ENCODE measurements around the gene MPST.
"Not testable (repeated sequence)": the region's sequence is repeated elsewhere in the genome, so short reads cannot be mapped to it uniquely, and the experiment has no call there.

Gene MPST

DNA sequence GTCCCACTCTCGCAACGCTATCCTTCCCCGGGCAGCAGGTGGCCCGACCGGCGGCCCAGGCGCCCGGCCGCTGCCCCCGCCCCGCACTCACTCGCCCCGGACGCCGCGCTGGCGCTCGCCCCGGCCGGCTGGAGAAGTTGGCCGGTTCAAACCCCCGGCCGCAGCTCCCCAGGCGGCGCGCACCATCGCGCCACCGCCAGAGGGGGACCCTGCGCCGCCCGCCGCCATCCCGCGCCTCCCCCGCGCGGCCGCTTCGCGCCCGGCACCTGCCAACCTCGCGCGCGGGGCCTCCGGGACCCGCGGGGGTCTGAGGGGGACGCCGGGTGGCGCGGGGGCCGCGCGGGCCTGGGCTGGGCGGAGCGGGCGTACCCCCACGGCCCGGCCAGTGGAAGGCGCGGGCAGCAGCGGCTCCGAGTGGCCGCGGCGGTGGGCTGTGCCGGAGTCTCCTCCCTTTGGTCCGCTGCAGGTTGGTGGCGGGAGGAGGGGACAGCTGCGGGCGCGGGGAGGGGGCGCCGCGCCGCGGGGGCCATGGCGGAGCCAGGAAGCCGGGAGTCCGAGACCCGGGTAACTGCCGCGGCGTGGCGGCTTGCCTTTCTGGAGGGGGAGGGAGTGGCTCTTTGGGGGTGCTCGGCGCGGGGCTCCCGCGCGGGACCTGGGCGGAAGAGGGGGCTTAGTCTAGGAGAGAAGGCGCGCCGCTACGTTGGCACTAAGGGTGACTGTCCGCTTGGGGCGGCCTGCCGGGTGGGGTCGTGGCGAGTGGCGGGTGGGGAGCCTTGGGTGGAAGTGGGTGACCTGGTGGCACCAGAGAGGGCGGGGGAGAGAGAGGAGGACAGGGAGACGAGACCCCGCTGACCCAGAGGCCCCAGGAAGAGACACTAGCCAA is at the start of gene MPST, which contains the start of gene TST:
Gene MPST (plus strand): TSS at position 434 of the 883 bp plus-strand sequence. CDS start 95 bp downstream, at position 529.
Gene TST (minus strand): TSS at position 139 of the 883 bp plus-strand sequence. CDS start 715 bp downstream, outside the sequence.
- DNase-seq: no peak

GRCh38 chr22:36971341-36972125 is 48.0 kb upstream of the MPST start:
- DNase-seq: no peak

- no peak for DNase-seq
These were observed 42.9 kb upstream of the MPST start for GRCh38 chr22:36976606-36977005.

GRCh38 chr22:36977401-36977861 is 42.1 kb upstream of the MPST start:
- no peak for DNase-seq

DNA sequence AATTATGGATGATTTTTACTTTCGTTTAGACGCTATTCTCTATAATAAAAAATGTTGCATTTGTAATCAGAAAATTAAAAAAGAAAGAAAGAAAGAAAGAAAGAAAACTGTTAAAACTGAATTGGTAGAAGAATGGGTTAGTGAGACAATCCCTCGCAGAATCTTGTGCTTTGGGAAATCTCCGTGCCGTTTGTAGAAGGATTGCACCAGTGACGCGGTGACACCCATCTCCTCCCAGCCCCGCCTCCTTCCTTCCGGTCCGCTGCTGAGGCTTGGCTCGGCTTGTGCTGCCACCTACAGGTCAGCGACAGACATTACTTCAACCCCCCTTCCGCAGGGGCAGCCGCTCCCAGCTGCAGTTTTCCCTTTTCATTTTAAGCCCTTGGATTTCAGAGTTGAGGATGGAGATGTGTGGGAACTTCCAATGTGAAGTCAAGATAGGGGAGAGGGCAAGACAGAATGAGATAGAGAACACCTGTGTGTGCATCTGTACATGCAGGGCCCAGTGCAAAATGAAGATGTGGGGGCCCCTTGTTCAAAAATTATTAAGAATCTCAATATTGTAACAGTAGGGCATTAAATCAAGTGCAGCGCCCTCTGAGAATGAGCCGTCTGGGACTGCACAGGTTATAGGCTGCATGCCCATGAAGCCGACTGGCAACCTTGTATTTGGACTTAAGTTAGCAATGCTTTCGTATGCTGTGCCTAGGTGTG is 41.4 kb upstream of the MPST start:
- peak; percentile 56 for DNase-seq

DNA sequence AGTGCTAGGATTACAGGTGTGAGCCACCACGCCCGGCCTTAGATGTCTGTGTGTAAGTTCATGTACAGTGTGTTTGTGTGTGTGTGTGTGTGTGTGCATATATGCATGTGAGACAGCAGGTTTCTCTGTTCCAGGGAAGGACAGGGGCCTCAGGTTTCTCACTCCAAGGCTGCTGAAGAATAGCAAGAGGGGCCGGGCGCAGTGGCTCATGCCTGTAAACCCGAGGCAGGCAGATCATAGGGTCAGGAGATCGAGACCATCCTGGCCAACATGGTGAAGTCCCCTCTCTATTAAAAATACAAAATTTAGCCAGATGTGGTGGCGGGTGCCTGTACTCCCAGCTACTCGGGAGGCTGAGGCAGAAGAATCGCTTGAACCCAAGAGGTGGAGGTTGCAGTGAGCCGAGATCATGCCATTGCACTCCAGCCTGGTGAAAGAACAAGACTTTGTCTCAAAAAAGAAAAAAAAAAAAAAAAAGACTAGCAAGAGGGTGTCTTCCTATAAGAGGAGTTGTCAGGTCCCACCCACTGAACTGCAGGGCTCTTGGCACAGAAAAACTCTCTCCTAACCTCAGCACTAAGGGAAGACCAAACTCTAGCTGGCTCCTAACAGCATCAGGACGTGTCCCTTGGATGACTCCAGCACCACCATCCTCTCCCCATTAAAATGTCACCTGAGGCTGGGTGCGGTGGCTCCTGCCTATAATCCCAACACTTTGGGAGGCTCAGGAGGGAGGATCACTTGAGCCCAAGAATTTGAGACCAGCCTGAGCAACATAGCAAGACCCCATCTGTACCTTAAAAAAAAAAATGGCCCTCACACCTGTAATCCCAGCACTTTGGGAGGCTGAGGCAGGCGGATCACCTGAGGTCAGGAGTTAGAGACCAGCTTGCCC is 40.3 kb upstream of the MPST start:
- no peak for DNase-seq

GRCh38 chr22:36981247-36981775 is 38.2 kb upstream of the MPST start:
- DNase-seq: no peak

DNA sequence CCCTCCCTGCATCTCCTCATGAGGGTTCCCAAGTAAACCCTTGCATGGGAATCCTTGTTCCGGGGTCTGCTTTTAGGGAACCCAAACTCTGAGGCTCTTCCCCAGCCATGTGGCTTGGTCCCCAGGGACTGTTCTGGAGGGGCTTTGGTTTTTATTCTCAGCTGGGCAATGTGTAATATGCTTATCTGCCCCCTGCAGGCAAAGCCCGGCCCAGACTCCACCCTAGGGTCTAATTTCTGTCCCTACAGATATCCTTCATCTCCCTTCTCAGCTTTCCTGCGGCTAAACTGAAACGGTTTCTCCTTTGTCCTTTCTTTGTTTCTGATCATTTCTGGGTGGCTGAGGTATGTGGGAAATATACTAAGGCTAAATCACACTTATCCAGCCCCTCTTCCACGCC is 37.4 kb upstream of the MPST start:
- DNase-seq: no peak

DNA sequence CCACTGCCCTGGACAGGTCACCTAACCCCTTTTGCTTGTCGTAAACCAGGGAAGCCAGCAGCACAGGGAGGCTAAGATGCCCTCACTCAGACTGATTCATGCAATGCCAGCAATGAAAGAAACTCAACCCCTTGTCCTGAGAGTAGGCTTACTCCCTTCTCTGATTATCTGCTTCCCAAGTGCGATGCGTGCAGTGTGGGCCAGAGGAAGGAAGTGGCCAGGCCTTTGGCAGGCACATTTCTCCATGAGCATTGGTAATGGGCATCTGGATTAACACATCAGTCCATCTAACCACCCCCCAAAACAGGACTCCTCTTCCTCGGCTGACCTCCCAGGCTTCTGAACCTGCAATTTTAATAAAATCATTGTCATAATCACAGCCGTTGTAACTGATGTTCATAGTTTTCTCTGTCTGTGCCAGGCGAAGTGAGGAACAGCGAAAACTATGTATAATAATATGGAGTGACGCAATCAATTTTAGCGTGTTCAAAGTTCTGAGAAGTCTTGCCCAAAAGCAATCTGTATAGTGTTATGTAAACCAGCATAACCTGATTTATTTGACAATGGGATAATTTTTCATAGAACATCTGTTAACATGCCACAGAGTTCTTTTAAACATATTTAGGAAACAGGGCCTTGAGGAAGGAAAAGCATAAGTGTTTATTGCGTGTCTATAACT is 34.2 kb upstream of the MPST start:
- DNase-seq: no peak

GRCh38 chr22:36986242-36986821 is 33.2 kb upstream of the MPST start:
- no peak for DNase-seq

GRCh38 chr22:36988075-36988832 is 31.3 kb upstream of the MPST start:
- no peak for DNase-seq

DNA sequence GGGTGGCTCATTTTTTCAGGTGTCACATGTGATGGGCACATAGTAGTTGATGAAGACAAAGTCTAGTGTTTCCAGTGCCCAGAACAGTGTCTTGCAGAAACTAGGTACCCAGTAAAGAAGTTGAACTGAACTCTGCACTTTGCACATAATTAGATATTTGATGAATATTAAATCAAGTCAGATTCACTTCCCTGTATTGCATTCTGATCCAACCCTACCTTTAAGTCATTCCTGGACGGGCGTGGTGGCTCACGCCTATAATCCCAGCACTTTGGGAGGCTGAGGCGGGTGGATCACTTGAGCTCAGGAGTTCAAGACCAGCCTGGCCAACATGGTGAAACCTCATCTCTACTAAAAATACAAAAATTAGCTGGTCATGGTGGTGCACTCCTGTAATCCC is 30.5 kb upstream of the MPST start:
- DNase-seq: not testable (repeated sequence)

- DNase-seq: no peak
These were observed 29.1 kb upstream of the MPST start for GRCh38 chr22:36990457-36990856.

GRCh38 chr22:36991206-36991605 is 28.3 kb upstream of the MPST start:
- no peak for DNase-seq

GRCh38 chr22:36997746-36998145 is 21.8 kb upstream of the MPST start:
- no peak for DNase-seq

GRCh38 chr22:36998620-36999351 is 20.8 kb upstream of the MPST start:
- DNase-seq: no peak

- no peak for DNase-seq
These were observed 20.1 kb upstream of the MPST start for GRCh38 chr22:36999463-36999862.

GRCh38 chr22:37000676-37001534 is 18.6 kb upstream of the MPST start:
- DNase-seq: no peak
